ENCODE measurements around the gene UQCR11.

DNA sequence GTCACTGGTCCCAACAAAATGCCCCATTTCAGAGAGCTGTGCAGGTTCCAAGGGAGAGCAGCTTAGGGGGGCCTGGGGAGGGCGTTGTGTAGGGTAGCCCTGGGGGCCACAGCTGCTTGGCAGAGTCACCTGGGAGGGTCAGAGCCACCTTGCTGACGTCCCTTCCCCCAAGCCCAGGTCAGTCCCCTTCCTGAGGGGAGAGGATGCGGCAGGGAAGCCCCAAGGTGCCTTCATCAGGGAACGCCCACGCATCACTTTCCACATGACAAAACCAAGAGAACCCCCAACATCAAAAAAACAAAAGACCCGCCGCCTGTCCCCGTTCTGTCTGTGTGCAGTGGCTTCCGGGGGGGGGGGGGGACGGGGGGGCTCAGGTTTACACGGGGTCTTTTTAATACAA is 5.3 kb upstream of the UQCR11 start:
- TF ChIP-seq, protein P1, sequence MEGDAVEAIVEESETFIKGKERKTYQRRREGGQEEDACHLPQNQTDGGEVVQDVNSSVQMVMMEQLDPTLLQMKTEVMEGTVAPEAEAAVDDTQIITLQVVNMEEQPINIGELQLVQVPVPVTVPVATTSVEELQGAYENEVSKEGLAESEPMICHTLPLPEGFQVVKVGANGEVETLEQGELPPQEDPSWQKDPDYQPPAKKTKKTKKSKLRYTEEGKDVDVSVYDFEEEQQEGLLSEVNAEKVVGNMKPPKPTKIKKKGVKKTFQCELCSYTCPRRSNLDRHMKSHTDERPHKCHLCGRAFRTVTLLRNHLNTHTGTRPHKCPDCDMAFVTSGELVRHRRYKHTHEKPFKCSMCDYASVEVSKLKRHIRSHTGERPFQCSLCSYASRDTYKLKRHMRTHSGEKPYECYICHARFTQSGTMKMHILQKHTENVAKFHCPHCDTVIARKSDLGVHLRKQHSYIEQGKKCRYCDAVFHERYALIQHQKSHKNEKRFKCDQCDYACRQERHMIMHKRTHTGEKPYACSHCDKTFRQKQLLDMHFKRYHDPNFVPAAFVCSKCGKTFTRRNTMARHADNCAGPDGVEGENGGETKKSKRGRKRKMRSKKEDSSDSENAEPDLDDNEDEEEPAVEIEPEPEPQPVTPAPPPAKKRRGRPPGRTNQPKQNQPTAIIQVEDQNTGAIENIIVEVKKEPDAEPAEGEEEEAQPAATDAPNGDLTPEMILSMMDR (conservative IDR thresholded peaks at IDR 0.05 in 1 of 2, IDR thresholded peaks at IDR 0.05 in 1 of 2; ENCODE audit: extremely low read depth in 1 of 2, insufficient read depth in 1 of 2, low read depth in 1 of 2, low read length in 2 of 2) = no peak
- no peak for TF ChIP-seq EZH2 (IDR thresholded peaks at IDR 0.05; ENCODE audit: borderline replicate concordance, low read length)

Data from mammary epithelial cell (primary cell).